GM10266 (cell line): ENCODE measurements around the gene CYP26B1.

Experiments
- DNase-seq: peaks from one replicate; pipeline ENCODE4 v3.0.0; 2012; ENCODE audit errors: extremely low spot score
- TF ChIP-seq, protein P1 (sequence below): IDR thresholded peaks from 2 replicates; pipeline ENCODE4 v1.5.1; 2012; ENCODE audit warnings: mild to moderate bottlenecking, low read depth; ENCODE audit not compliant: control insufficient read depth, insufficient read depth; ENCODE audit errors: missing control alignments

CYP26B1 gene

DNA sequence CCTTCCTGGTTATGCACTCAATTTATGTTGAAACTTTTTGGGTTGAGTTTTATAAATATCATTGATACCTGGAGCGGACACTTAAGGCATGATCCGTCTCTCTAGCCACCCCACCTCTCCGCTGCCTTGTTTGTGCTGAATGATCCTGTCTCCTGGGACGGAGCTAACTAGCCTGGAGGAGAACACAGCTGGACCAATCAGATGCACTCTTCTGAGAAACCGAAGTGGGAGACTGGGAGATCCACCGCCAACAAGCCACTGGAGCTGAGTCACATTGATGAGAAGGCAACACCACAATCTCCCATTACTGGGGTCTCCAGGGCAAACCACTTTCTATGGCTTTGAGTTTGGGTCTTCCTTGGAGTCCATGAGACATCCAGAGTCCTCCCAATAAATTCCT, 29.3 kb downstream of the CYP26B1 start:
- TF ChIP-seq, protein P1, sequence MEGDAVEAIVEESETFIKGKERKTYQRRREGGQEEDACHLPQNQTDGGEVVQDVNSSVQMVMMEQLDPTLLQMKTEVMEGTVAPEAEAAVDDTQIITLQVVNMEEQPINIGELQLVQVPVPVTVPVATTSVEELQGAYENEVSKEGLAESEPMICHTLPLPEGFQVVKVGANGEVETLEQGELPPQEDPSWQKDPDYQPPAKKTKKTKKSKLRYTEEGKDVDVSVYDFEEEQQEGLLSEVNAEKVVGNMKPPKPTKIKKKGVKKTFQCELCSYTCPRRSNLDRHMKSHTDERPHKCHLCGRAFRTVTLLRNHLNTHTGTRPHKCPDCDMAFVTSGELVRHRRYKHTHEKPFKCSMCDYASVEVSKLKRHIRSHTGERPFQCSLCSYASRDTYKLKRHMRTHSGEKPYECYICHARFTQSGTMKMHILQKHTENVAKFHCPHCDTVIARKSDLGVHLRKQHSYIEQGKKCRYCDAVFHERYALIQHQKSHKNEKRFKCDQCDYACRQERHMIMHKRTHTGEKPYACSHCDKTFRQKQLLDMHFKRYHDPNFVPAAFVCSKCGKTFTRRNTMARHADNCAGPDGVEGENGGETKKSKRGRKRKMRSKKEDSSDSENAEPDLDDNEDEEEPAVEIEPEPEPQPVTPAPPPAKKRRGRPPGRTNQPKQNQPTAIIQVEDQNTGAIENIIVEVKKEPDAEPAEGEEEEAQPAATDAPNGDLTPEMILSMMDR, result no peak
- no peak for DNase-seq

DNA sequence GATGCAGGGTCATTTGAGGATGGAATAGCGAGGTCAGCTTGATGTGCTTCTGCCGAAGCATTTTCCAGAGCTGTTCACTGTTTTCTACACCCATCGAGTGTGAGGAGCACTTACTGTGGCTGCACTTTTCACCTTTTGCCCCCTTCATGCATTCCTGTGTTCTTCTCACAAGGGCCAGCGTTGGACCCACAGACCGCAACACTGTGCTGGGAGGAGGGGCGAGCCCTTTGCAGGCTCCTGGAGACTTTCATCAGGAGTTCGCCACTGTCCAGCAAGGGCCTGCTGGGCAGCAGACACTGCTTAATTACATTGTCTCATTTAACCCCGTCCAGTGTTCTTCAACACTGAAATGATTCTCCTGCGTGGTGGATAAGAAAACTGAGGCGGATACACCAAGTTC, 29.9 kb downstream of the CYP26B1 start:
- DNase-seq, result no peak
- TF ChIP-seq, protein P1, result no peak

DNA sequence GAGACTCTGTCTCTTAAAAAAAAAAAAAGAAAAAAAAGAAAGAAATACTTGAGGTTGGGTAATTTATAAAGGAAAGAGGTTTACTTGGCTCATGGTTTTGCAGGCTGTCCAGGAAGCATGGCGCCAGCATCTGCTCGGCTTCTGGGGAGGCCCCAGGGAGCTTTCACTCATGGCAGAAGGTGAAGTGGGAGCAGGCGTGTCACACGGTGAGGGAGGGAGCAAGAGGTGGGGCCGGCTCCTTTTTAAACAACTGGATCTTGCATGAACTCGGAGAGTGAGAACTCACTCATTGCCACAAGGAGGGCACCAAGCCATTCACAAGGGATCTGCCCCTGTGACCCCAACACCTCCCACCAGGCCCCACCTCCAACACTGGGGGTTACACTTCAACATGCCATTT, 30.6 kb downstream of the CYP26B1 start:
- TF ChIP-seq, protein P1, result no peak
- no peak for DNase-seq

DNA sequence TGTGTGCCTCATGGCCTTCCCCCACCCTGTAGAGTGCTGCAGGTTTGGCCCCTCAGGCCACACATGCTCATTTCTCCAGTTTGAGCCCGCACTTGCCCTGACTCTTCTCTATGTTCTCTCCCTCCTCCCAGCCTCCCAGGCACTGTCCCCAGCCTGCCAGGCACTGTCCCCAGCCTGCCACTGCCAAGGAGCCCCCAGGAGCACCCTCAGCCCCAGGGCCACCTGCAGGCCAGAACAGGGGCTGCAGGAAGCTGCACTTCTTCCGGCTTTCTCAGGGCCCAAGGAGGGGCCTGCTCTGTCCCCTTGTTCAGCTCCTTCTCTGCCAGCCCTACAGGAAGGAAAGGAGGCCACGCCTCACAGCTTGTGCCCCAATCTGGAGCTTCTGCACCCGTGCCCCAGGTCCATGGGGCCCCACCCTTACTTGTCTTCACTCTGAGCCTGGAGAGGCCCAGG, 31.6 kb downstream of the CYP26B1 start:
- no peak for DNase-seq
- TF ChIP-seq, protein P1, result no peak

DNA sequence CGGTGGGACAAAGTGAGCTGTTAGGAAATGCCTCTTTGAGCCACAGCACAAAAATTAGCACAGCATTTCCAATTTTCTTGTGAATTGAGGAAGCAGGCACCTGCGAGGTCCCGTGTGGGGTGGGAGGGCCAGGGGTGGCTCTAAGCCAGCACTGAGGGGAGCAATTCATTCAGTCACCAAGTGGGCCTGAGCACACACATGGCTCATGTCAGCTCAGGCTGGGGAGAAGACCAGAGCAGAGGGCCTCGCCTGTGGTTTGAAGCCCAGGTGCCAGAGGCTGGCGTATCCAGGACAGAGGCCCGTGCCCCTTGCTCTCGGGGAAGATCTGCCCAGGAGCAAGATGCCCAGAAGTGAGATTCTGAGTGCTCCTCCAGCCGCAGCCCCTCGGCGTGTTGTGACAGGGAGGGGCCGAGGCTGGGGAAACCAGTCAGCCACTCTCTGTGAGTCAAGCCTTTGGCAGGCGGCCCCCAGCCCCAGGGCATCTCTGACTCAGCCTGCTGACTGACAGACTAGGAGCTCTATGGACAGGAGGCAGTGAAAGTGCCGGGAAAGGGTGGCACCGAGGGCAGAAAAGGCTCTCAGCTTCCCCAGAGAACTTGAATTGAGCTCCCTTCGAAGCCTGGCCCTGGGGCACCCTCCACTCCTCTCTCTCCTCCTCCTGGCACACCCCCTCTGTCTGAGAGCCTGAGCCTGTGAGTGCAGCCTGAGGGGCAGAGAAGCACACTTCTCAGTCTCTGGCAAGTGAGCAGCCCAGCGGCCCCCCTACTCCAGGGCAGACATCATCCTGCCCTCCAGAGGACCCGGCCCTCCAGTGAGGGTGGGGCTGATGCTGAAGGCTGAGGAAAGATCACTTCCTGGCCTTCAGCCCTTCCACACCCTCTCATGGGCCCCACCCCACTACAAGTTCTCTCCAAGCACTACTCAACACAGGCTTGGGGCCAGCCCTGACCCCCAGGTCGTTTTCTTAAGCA, 32.3 kb downstream of the CYP26B1 start:
- TF ChIP-seq, protein P1, result no peak
- no peak for DNase-seq

DNA sequence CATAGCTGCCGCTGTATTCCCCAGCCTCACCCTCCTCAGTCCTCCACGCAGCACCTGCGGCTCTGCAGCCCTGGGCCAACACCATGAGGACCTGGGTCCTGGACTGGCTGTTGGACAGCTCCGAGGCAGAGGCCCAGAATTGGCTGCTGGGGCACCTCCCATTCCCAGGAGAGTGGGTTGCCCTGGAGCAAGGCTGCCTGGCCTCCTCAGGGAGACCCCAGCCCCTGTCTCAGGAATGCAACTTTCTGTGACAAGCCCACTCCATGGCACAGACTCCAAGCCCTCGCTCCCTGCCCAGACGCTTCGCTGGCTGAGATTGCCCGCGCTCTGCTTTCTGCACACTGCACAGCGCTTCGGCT, 33.0 kb downstream of the CYP26B1 start:
- DNase-seq, result no peak
- TF ChIP-seq, protein P1, result no peak
